Inflammatory macrophage (primary cell): ENCODE results near the gene RAMAC.
A peak's percentile ranks its signal among the peaks of the same experiment; 100 is the strongest.
"Not testable (repeated sequence)": the region's sequence is repeated elsewhere in the genome, so short reads cannot be mapped to it uniquely, and the experiment has no call there.

ENCODE experiments used
- DNase-seq, 2 donors: peaks; one replicate each; pipeline ENCODE4 v3.0.0-alpha.2; 2020 to 2022

The RAMAC gene

DNA sequence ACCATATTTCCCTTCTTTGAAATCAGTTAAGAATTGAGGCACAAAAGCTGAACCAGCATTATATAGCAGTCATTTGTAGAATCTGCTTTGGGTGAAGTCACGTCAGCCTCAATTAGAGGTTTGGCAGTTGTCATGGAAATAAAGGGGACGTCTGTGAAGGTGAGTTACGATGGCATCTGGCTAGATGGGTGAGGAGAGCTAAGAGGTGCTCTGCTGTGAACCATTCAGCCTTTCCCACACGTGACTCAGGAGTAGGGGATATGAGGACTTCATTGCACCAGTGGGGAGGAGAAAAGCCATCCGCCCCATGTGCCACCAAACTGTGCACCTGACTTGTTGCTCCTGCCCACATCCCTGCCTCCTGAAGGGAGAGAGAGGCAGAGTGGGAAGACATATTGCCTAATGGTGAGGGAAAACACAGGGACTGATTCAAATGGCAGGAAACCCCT is 28.2 kb downstream of the RAMAC start:
- peak in 1 of 2 donors; percentile 9 for DNase-seq

DNA sequence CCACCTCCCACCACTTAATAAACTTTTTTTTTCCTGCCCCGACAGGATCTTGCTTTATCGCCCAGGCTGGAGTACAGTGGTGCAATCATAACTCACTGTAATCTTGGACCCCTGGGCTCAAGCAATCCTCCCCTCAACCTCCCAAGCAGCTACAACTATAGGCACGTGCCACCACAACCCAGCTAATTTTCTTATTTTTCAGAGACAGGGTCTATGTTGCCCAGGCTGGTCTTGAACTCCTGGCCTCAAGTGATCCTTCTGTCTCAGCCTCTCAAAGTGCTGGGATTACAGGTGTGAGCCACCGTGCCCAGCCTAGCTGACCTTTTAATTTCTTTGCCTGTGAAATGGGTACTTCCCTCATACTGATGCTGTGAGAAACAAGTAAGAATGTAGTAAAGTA is 29.4 kb downstream of the RAMAC start:
- no peak for DNase-seq

DNA sequence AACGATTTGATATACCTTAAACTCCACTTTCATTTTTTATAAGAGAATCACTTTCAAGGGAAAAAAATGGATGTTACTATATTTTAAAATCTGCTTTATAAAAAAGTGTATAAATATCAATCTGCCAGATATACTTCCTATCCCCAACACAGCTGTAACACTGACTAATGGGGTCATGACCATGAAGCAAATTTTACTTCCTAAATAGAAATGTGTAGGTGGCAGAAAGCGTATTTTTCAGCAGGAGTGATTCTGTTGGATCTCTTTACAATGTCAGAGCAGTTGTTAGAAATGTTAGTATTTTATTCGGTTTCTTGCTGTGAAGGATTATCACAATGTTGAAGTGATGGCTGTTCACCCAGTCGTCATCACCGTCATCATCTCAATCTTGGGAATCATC is 30.9 kb downstream of the RAMAC start:
- DNase-seq: peak; percentile 74 to 77

DNA sequence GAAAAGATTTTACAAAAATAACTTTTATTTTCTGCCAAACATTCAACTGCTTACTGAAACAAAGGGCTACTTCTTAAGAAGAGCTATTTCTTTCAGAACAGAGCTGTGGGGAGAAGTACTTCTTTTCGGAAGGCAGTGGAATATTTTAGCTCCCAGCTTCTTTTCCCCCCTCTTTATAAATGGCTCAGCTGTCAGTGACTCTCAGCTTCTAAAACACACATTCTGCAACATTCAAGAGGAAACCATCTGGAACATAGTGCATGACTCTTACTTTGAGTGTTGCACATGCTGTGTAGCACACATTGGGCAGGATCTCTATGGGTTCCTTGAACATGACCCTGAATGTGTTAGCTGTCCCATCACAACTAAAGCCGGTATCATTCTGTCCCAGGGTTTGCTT is 32.4 kb downstream of the RAMAC start:
- DNase-seq: peak in 1 of 2 donors; percentile 55

DNA sequence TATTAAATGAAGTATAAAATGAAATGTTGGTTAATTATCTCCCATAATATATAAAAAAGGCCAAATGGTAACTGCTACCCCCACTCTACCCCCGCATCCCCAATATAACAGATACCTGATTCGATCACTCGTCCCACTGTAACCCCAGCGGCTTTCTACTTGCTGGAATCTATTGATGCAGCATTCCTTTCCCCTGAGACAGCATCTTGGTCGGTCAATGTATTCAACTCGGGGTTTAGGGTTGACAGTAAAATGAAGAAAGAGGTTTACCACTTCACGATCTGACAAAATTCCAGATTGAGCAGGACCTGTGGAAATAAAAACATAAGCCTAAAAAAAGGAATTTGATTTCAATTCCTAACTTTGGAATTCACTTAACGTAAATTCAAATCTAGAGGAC is 44.0 kb downstream of the RAMAC start:
- DNase-seq: no peak

DNA sequence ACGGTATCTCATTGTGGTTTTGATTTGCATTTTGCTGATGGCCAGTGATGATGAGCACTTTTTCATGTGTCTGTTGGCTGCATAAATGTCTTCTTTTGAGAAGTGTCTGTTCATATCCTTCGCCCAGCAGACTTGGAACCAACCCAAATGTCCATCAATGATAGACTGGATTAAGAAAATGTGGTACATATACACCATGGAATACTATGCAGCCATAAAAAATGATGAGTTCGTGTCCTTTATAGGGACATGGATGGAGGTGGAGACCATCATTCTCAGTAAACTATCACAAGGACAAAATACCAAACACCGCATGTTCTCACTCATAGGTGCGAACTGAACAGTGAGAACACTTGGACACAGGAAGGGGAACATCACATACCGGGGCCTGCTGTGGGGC is 45.2 kb downstream of the RAMAC start:
- DNase-seq: not testable (repeated sequence)

DNA sequence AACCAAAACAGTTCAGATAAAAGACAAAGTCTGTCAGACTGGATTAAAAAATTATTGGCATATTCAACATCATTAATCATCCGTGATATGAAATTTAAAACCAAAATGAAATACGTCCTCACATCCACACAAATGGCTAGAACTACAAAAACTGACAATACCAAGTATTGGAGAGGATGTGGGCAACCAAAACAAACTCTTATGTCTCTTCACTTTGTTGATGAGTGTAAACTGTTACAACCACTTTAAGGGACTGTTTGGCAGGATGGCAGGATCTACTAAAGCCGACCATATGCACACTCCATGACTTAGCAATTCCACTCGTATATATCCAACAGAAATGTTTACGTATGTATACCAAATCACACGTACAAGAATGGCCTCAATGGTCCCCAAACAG is 50.2 kb downstream of the RAMAC start:
- DNase-seq: no peak

DNA sequence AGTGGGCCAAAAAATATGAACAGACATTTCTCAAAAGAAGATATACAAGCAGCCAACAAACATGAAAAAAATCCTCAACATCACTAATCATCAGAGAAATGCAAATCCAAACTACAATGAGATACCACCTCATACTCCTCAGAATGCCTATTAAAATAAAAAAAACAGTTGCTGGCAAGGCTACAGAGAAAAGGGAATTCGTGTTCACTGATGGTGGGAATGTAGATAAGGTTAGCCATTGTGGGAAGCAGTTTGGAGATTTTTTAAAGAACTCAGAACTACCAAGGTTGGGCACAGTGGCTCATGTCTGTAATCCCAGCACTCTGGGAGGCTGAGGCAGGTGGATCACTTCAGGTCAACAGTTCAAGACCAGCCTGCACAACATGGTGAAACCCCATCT is 53.2 kb downstream of the RAMAC start:
- DNase-seq: no peak
